GM18508 (cell line): ENCODE measurements around the gene TTC9B.
"Not testable (repeated sequence)": the region's sequence is repeated elsewhere in the genome, so short reads cannot be mapped to it uniquely, and the experiment has no call there.

Source experiments
- ATAC-seq: cut with Tn5 transposase; IDR thresholded peaks from one replicate; pipeline ENCODE4 v1.9.1; 2021; ENCODE audit warnings: moderate number of reproducible peaks; ENCODE audit not compliant: insufficient read depth, unreplicated experiment

TTC9B gene

DNA sequence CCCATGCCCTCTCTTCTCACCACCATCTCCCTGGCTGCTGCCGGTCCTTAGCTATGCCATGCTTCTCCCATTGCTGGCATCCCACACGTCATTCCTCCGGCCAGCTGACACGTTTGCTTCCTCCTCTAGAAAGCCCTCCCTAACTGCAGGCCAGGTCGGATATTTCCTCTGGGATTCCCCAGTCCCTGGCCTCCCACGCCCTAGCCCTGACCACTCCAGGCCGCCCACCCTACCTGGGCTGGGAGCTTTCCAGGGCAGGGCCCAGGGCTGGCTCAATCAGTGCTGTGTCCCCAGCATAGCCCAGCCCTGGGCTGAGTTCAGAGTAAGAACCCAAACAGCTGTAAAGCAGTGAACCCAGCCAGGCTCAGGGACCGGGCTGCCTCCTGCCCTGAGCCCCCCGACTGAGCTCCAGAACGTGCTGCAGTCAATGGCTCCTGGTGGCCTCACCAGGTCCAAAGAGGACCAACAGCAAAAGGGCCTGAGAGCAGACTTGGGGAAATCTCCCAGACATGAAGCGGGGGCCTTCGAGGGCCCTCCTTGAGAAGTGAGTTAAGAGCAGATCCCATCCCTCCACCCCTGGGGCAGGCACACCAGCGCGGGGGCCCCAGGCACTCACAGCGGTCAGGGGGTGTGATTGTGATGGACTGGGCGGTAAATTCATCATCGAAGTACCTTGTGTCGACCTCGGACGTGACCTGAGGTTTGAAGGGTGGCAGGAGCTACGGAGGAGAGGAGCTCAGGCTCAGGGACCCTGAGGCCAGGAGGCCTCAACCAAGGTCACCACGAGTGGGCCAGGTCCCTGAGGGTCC, 16.4 kb upstream of the TTC9B start:
- no peak for ATAC-seq

DNA sequence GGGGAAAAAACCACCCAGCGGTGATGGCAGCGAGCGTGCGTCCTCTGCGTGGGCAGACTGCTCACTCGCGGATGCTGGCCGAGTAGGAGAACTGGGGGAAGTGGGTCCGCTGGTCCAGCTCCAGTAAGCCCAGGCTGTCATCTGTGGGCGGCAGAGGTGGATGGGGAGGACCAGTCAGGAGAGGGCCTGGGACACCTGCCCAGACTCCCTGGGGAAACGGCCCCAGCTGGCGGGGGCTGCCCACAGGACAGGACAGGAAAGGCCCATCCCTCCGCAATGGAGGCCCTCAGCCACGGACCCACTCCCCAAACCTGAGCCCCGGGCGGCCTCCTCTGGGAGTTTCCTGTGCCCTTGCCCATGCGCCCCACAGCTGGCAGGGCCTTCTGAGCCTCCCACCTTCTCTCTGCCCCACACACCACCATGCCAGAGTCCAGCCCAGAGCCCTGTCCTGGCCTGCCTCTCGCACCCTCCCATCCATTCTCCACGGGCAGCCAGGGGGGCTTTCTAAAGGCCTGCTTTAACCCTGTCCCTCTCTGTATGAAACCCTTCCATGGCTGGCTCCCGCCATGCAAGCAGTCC, 15.7 kb upstream of the TTC9B start:
- no peak for ATAC-seq

GRCh38 chr19:40232949-40233810, 15.0 kb upstream of the TTC9B start:
- ATAC-seq = no peak

GRCh38 chr19:40232479-40232878, 14.3 kb upstream of the TTC9B start:
- ATAC-seq = no peak

- no peak for ATAC-seq
Measured at GRCh38 chr19:40231544-40232424, 13.6 kb upstream of the TTC9B start.

DNA sequence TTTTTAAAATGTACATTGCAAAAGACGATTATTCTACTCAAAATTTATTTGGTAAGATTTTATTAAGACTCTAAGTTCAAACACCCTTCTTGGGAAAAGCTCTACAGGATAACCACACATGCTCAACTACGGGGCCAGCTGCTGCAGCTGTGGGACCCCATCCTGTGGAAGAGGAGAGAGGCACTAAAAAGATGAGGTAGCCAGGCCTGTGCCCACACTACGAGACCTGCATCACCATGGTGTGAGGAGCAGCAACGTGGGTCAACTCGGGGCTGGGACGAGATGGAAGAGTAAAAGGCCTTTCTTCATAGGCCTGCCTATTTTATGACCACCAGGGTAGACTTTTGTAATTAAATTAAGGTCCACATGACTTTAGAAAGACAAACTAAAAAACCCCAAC, 12.9 kb upstream of the TTC9B start:
- ATAC-seq = no peak

- no peak for ATAC-seq
Measured at GRCh38 chr19:40229926-40230417, 11.8 kb upstream of the TTC9B start.

- no peak for ATAC-seq
Measured at GRCh38 chr19:40229484-40229883, 11.3 kb upstream of the TTC9B start.

GRCh38 chr19:40228863-40229262, 10.7 kb upstream of the TTC9B start:
- no peak for ATAC-seq

DNA sequence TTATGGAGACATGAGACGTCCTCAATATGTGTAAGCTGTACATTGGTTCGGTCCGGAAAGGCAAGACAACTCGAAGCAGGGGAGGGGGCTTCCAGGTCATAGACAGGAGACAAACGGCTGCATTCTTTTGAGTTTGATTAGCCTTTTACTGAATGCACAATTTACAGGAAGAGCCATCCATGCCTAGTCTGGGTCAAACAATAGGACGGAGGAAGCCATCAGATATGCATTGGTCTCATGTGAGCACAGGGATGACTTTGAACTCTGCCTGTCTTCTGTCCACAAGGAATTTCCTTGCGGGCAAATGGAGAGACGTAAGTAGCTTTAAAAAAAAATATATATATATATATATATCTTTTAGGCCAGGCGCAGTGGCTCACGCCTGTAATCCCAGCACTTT, 10.2 kb upstream of the TTC9B start:
- no peak for ATAC-seq

- ATAC-seq = no peak
Measured at GRCh38 chr19:40225440-40226305, 7.5 kb upstream of the TTC9B start.

DNA sequence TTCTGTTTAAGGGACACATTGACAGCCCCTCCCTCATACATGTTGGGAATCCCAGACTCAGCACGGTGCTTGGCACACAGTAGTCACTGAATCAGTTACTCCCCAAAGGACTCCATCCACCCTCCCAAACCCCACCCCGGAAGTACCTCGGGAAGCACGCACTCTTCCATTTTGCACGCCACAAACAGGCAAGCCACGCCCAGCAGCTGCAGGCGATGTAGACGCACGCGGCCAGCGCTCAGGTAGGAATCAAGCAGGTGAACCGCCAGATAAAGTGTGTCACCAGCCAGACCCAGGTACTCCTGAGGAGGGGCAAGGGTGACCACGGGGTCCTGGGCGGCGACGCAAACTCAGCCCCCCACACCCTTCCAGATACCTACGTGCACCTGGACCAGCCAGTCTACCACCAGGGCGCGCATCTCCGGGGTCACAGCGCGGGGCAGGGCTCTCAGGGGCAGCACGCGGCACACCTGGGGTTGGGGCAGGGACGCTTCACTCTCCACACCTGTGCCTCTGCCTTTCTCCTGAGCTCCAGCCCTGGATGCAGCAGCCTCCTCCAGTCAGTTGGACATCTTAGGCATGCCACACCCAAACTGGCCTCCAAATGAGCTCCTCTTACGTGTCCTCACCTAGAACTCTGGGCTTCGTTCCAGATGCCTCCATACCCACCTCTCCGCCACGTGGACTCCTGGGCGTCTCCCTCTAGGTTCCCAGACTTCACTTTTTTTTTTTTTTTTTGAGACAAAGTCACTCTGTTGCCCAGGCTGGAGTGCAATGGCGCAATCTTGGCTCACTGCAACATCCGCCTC, 6.4 kb upstream of the TTC9B start:
- ATAC-seq = no peak

GRCh38 chr19:40223135-40223822, 5.1 kb upstream of the TTC9B start:
- ATAC-seq = no peak

GRCh38 chr19:40221858-40222619, 3.9 kb upstream of the TTC9B start:
- ATAC-seq = no peak

DNA sequence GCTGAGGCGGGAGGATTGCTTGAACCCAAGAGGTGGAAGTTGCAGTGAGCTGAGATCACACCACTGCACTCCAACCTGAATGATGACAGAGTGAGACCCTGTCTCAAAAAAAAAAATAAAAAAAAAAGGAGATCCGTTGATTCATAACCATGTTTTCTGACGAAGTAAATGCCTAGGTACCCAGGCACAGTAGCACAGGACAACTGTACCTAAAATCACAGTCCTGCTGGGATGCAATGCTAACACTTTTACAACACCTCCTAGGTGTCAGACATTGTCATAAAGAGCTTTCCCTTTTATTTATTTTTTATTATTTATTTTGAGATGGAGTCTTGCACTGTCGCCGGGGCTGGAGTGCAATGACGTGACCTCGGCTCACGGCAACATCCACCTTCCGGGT, 2.5 kb upstream of the TTC9B start:
- ATAC-seq = no peak

DNA sequence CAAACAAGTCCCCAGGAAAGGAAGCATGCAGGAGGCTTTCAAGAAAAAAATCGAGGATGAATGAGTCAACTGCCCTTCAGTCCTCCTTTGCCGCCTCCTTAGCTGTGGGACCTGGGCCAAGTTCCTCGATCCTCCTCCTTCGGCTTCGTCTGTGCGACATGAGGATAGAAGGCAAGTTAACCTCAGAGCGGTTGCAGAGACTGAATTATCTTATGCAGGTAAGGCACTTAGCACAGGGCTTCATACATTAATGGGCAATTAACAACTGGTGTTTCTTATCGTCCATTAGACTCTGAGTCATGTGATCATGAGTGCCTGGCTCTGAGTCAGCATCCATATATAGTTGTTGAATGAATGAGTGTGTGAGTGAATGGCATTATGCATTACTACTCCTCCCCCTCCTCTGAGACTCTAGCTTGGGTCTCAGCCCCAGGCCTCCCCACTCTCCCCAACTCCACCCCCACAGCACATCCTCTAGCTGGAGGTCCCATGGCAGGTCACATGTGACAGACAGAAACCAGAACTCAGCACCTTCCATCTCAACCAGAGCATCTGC, 1.6 kb upstream of the TTC9B start:
- ATAC-seq = no peak

- ATAC-seq = not testable (repeated sequence)
Measured at GRCh38 chr19:40219029-40219428, 845 bp upstream of the TTC9B start.
